OCI-LY3 (cell line): ENCODE results near the gene MIPOL1.

Source experiments
- EZH2phosphoT487 ChIP-seq: fragments of 200-600 bp; shearing (Covaris generic); IDR thresholded peaks from 2 replicates; pipeline ENCODE4 v1.6.1; 2018; ENCODE audit warnings: antibody characterized with exemption, mixed run types, low read depth
- TF ChIP-seq, protein P1 (sequence below): fragments of 200-600, 300-600 bp; sonication (generic); IDR thresholded peaks from 2 replicates; pipeline ENCODE4 v1.5.1; 2014; ENCODE audit warnings: antibody characterized with exemption, low read length, low read depth

DNA sequence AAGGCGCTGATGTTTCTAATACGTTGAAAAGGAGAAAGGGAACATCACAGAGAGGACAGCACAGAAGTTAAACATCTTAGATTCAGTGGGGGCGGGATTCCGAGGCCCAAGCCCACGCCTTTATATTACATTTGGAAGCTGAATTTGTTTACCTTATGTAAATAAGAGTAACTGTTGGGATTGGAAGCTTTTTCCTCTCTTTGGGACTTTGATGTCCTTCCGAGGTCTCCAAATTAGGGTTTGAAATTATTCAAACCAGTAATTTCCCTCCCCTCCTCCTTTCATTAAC, 390.9 kb downstream of the MIPOL1 start:
- TF ChIP-seq, protein P1, sequence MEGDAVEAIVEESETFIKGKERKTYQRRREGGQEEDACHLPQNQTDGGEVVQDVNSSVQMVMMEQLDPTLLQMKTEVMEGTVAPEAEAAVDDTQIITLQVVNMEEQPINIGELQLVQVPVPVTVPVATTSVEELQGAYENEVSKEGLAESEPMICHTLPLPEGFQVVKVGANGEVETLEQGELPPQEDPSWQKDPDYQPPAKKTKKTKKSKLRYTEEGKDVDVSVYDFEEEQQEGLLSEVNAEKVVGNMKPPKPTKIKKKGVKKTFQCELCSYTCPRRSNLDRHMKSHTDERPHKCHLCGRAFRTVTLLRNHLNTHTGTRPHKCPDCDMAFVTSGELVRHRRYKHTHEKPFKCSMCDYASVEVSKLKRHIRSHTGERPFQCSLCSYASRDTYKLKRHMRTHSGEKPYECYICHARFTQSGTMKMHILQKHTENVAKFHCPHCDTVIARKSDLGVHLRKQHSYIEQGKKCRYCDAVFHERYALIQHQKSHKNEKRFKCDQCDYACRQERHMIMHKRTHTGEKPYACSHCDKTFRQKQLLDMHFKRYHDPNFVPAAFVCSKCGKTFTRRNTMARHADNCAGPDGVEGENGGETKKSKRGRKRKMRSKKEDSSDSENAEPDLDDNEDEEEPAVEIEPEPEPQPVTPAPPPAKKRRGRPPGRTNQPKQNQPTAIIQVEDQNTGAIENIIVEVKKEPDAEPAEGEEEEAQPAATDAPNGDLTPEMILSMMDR: no peak
- no peak for TF ChIP-seq EZH2phosphoT487
